Subcutaneous adipose tissue (tissue), 4 donors: ENCODE data around the gene APBB2. TPM values are rescaled to one million over a fixed set of nuclear protein-coding genes. Genes with fewer than 3 reads are reported as not detected.

Source experiments
- total RNA-seq, 4 donors: library from RNA; depleted of rRNA; stranded (reverse); fragments of >200 nt; gene quantifications; one replicate each; pipeline ENCODE4 v1.1.0, GENCODE V29; 2016
- TF ChIP-seq, protein P1 (sequence below): fragments of 450-650 bp; IDR thresholded peaks from one replicate; pipeline ENCODE4 v1.5.1; 2016; ENCODE audit warnings: low read depth, mild to moderate bottlenecking, control low read depth, antibody characterized with exemption, moderate library complexity

The APBB2 gene
- total RNA-seq, 4 donors from 2014 or later: 55.6 to 181 (median 124) TPM

DNA sequence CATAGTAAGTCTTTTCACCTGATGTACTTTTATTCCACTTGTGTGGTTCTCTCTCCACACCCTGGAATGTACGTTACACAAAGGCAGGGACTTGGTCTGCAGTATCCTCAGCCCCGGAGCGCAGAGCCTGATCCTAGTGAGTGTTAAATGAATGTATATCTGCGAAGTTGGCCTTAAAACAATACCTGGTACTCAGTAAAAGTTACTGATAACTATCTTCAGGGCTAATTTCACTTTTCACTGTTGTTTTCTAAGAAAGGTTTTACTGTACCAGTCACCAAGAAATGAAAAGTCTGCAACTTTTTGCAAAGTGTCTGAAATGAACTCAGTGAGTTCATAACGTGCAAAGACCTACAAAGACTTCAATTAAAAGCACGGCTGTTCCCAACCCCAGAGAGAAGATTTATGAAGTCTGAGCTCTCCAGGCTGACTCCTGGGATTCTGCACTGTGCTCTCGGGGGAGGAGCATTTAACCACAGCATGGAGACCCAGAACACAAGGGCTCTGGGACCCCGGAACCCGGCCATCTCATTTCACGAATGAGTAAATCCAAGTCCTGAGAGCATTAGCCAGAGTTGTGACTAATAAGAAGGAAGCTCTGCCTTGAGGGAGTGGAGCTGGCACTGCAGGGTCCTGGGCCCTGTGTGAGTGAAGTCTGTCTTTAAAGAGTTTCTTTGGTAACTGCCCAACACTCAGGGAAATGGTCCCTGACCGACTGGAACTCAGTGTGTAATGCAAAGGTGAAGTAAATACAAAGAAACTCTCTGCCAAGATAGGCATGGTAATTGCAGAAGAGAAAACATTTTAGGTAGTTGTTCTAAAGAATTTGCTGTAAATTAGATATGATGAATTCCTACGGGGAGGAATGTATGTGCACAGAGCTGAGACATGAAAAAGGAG lies 298.8 kb downstream of the APBB2 start:
- TF ChIP-seq, protein P1, sequence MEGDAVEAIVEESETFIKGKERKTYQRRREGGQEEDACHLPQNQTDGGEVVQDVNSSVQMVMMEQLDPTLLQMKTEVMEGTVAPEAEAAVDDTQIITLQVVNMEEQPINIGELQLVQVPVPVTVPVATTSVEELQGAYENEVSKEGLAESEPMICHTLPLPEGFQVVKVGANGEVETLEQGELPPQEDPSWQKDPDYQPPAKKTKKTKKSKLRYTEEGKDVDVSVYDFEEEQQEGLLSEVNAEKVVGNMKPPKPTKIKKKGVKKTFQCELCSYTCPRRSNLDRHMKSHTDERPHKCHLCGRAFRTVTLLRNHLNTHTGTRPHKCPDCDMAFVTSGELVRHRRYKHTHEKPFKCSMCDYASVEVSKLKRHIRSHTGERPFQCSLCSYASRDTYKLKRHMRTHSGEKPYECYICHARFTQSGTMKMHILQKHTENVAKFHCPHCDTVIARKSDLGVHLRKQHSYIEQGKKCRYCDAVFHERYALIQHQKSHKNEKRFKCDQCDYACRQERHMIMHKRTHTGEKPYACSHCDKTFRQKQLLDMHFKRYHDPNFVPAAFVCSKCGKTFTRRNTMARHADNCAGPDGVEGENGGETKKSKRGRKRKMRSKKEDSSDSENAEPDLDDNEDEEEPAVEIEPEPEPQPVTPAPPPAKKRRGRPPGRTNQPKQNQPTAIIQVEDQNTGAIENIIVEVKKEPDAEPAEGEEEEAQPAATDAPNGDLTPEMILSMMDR: no peak

DNA sequence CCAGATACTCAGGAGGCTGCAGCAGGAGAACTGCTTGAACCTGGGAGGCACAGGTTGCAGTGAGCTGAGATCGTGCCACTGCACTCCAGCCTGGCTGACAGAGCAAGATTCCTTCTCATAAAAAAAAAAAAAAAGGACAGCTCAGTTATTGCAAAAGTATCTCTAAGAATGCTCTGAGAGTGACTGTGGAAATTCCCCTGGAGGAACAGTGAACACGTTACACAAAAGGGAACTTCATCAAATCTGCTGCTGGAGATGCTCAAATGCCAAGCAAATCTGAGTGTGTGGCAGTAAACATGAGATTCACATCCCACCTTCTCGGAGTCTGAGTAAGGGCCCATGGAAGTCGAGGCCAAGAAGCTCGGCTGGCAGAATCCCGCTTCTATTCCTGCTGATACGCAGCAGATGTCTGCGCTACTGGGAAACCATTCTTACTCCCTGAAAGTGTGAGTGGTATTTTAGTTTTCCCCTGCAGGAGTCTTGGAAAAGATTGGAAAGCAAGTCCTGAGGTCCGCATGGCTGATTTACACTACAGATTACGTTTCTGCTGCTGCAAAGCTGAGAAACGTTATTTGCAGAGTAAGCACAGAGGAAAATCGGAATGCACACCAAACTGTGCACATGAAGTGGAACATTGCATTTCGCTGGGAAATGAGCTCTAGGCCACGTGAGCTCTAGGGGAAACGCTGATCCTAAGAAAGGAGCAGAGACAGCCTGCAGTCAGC lies 301.7 kb downstream of the APBB2 start:
- TF ChIP-seq, protein P1: no peak

GRCh38 chr4:40910706-40911105 lies 303.6 kb downstream of the APBB2 start:
- TF ChIP-seq, protein P1: no peak

GRCh38 chr4:40909363-40909876 lies 304.9 kb downstream of the APBB2 start:
- TF ChIP-seq, protein P1: no peak

- TF ChIP-seq, protein P1: no peak
Observed at GRCh38 chr4:40908702-40909362, 305.5 kb downstream of the APBB2 start.

GRCh38 chr4:40908297-40908696 lies 306.0 kb downstream of the APBB2 start:
- TF ChIP-seq, protein P1: no peak
